Daoy (cell line): ENCODE results near the gene DVL1. TPM values are rescaled to one million over a fixed set of nuclear protein-coding genes. Genes with fewer than 3 reads are reported as not detected.

Experiments used
- total RNA-seq: library from RNA; depleted of rRNA; stranded (reverse); fragments of >200 nt; shearing (Covaris generic); gene quantifications from 2 replicates; pipeline ENCODE4 v1.2.3, GENCODE V29; 2014; rRNA removed

Gene DVL1
- total RNA-seq, 1 experiment from 2014 or later, result 44.4 TPM

Other genes starting within 250 kb of the DVL1 start
- gene C1orf159, start 233.3 kb downstream of the DVL1 start, total RNA-seq, result 14.8 and 19.1 TPM in 2 replicates
- not detected in 2 replicates for gene TTLL10, start 175.5 kb downstream of the DVL1 start, total RNA-seq
- gene TNFRSF18, start 142.8 kb downstream of the DVL1 start, total RNA-seq, result 0.89 and 1.9 TPM in 2 replicates
- gene TNFRSF4, start 135.3 kb downstream of the DVL1 start, total RNA-seq, result not detected in 2 replicates
- 84.4 and 91.8 TPM in 2 replicates for gene SDF4, start 117.4 kb downstream of the DVL1 start, total RNA-seq
- gene B3GALT6, start 117.2 kb downstream of the DVL1 start, total RNA-seq, result 44.5 and 49.1 TPM in 2 replicates
- gene C1QTNF12, start 102.7 kb downstream of the DVL1 start, total RNA-seq, result 0.36 TPM in 1 of 2 replicates, not detected in the other
- gene UBE2J2, start 75.6 kb downstream of the DVL1 start, total RNA-seq, result 82.1 and 87.3 TPM in 2 replicates
- gene SCNN1D, start 69.0 kb downstream of the DVL1 start, total RNA-seq, result 0.71 and 0.86 TPM in 2 replicates
- 17.5 and 19.3 TPM in 2 replicates for gene ACAP3, start 41.5 kb downstream of the DVL1 start, total RNA-seq
- gene PUSL1, start 40.8 kb downstream of the DVL1 start, total RNA-seq, result 18.8 and 39.8 TPM in 2 replicates
- 76.5 and 95.7 TPM in 2 replicates for gene INTS11, start 24.8 kb downstream of the DVL1 start, total RNA-seq
- 7.0 and 12.9 TPM in 2 replicates for gene CPTP, start 24.6 kb downstream of the DVL1 start, total RNA-seq
- gene TAS1R3, start 18.1 kb downstream of the DVL1 start, total RNA-seq, result under 0.01 TPM in 1 of 2 replicates, not detected in the other
- 0.23 TPM in 1 of 2 replicates, not detected in the other for gene MXRA8, start 9.1 kb upstream of the DVL1 start, total RNA-seq
- gene AURKAIP1, start 25.8 kb upstream of the DVL1 start, total RNA-seq, result 267 and 308 TPM in 2 replicates
- 58.8 and 81.7 TPM in 2 replicates for gene CCNL2, start 49.9 kb upstream of the DVL1 start, total RNA-seq
- gene MRPL20, start 57.9 kb upstream of the DVL1 start, total RNA-seq, result 303 and 385 TPM in 2 replicates
- not detected in 2 replicates for gene ANKRD65, start 71.9 kb upstream of the DVL1 start, total RNA-seq
- gene VWA1, start 86.3 kb upstream of the DVL1 start, total RNA-seq, result 2.2 and 5.7 TPM in 2 replicates
- 0.06 and 0.29 TPM in 2 replicates for gene ATAD3C, start 100.3 kb upstream of the DVL1 start, total RNA-seq
- 46.8 and 47.5 TPM in 2 replicates for gene ATAD3B, start 122.3 kb upstream of the DVL1 start, total RNA-seq
- gene ATAD3A, start 162.7 kb upstream of the DVL1 start, total RNA-seq, result 85.1 and 85.4 TPM in 2 replicates
- 0.11 TPM in 1 of 2 replicates, not detected in the other for gene TMEM240, start 191.2 kb upstream of the DVL1 start, total RNA-seq
- 67.3 and 71.3 TPM in 2 replicates for gene SSU72, start 225.4 kb upstream of the DVL1 start, total RNA-seq